ENCODE results near the gene LHFPL2. TPM values are rescaled to one million over a fixed set of nuclear protein-coding genes. Genes with fewer than 3 reads are reported as not detected.

The LHFPL2 gene
- total and polyA plus RNA-seq, 2 of the 4 experiments (the other 2 are of a cell fraction) = 6.5 to 11.3 TPM

DNA sequence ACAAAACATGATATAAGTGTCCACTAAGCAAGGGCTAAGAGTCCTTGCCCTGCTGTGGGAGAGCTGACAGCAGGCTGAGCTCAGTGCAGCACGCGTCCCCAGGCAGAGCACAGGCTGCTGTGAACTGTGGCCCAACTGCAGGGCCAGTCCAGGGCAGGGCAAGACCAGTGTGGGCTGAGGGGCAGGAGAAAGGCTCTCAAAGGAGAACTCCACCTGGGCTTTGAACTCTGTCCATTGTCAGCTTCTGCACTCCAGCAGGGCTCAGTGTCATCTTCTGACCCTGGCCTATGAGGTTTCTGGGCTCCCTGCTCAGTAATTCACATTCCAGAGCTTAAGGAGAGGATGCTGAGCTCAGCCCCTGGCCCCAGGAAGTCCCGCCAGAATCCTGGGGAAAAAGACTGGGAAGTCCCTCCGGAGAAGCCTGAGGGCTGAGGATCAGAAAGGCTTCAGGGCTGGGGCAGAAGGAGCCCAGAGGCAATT is 37.4 kb downstream of the LHFPL2 start:
- Histone ChIP-seq H3K9me1 (ENCODE audit: insufficient read depth, low read length) (peaks cover 19% of the 10 kb centered on the region), H2BK20ac (ENCODE audit: low read depth, low read length) (peak overlapping the region; percentile 20; the same call in 1 of the 2 replicates), H3K79me1 (ENCODE audit: low read depth in 1 of 2, low read length in 2 of 2) (peaks cover 27 to 57% of the 10 kb centered on the region in 2 experiments), H3K4me3 (ENCODE audit: insufficient read depth, low read depth, low read length) (no peak overlapping the region), H3K23ac (ENCODE audit: low read depth, low read length) (peak overlapping the region; percentile 7; the same call in 1 of the 2 replicates), H3K36me3 (ENCODE audit: control insufficient read depth, insufficient read depth, low read length) (peaks cover 9% of the 10 kb centered on the region; the same call in 1 of the 2 replicates), H2BK5ac (ENCODE audit: low read depth, low read length, poor library complexity, severe bottlenecking) (peak overlapping the region; percentile 43), H2AK9ac (replicated peaks; ENCODE audit: low read depth, low read length, poor library complexity) (peak overlapping the region; percentile 16), H3K27ac (ENCODE audit: insufficient read depth, low read length) (peak overlapping the region; percentile 28), H4K5ac (ENCODE audit: low read depth, low read length) (no peak overlapping the region), H3K56ac (ENCODE audit: extremely low read depth, insufficient read depth, low read length) (no peak overlapping the region), H3K14ac (replicated peaks; ENCODE audit: low read depth, low read length) (peak overlapping the region; percentile 56; the same call in 1 of the 2 replicates), H3K27me3 (ENCODE audit: control insufficient read depth, insufficient read depth, low read length) (no peaks in the 10 kb centered on the region), H4K20me1 (ENCODE audit: insufficient read depth, low read length) (peaks cover 16% of the 10 kb centered on the region; the same call in 1 of the 2 replicates), H3K9me3 (ENCODE audit: control insufficient read depth, insufficient read depth, low read length) (no peaks in the 10 kb centered on the region), H2BK15ac (ENCODE audit: low read depth, low read length) (no peak overlapping the region; the same call in 2 of the 3 replicates), H4K8ac (ENCODE audit: low read depth in 2 of 2, low read length in 2 of 2) (peak overlapping the region; percentile 13 to 48; a peak in 2 of 4 replicates), H3K4me1 (ENCODE audit: control insufficient read depth, insufficient read depth, low read length) (peaks cover 23% of the 10 kb centered on the region), H2AFZ (replicated peaks; ENCODE audit: low read length, poor library complexity) (peak overlapping the region; percentile 33), H2AK5ac (ENCODE audit: low read depth, low read length) (peak overlapping the region; percentile 41), H3K18ac (ENCODE audit: low read depth, low read length) (no peak overlapping the region), H3K9ac (ENCODE audit: low read depth, low read length) (peak overlapping the region; percentile 5; the same call in 1 of the 2 replicates), H3K4me2 (ENCODE audit: low read depth, low read length) (no peak overlapping the region), H3K4ac (ENCODE audit: low read depth, low read length) (peak overlapping the region; percentile 4), H4K91ac (ENCODE audit: insufficient read depth, low read depth, low read length) (0 out of 2 replicates have a peak overlapping the region, but pooled peaks have one; percentile 0), H2BK120ac (ENCODE audit: low read depth, low read length) (peak overlapping the region; percentile 36)
- ChIA-PET CTCF (no interaction called here), POLR2A (ENCODE audit: unreplicated experiment) (no interaction called here)
- intact Hi-C loops (cut with micrococcal nuclease) (no loop called here), in situ Hi-C loops (cut with MboI; ENCODE audit: low sequenced_read_pairs) (no loop called here), dilution Hi-C loops (cut with HindIII; ENCODE audit: low sequenced_read_pairs, unreplicated experiment) (no loop called here)
- no peak for TF ChIP-seq MXI1 (IDR thresholded peaks at IDR 0.05; ENCODE audit: borderline replicate concordance, low read depth, low read length)
- TF ChIP-seq MAZ (IDR thresholded peaks at IDR 0.05; ENCODE audit: borderline replicate concordance, low read depth, low read length) = no peak
- TF ChIP-seq, protein P1, sequence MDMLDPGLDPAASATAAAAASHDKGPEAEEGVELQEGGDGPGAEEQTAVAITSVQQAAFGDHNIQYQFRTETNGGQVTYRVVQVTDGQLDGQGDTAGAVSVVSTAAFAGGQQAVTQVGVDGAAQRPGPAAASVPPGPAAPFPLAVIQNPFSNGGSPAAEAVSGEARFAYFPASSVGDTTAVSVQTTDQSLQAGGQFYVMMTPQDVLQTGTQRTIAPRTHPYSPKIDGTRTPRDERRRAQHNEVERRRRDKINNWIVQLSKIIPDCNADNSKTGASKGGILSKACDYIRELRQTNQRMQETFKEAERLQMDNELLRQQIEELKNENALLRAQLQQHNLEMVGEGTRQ (IDR thresholded peaks at IDR 0.05; ENCODE audit: low read depth, low read length) = no peak
- TF ChIP-seq, protein P2, sequence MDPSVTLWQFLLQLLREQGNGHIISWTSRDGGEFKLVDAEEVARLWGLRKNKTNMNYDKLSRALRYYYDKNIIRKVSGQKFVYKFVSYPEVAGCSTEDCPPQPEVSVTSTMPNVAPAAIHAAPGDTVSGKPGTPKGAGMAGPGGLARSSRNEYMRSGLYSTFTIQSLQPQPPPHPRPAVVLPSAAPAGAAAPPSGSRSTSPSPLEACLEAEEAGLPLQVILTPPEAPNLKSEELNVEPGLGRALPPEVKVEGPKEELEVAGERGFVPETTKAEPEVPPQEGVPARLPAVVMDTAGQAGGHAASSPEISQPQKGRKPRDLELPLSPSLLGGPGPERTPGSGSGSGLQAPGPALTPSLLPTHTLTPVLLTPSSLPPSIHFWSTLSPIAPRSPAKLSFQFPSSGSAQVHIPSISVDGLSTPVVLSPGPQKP (IDR thresholded peaks at IDR 0.05; ENCODE audit: borderline replicate concordance, low read depth, low read length) = no peak
- TF ChIP-seq FOS (IDR thresholded peaks at IDR 0.05; ENCODE audit: low read depth, low read length) = no peak
- TF ChIP-seq CEBPB (IDR thresholded peaks at IDR 0.05; ENCODE audit: low read depth, low read length) = no peak
- TF ChIP-seq MAFK (IDR thresholded peaks at IDR 0.05; ENCODE audit: low read depth, low read length) = no peak
- TF ChIP-seq RCOR1 (IDR thresholded peaks at IDR 0.05; ENCODE audit: insufficient replicate concordance, low read length) = no peak
- TF ChIP-seq CHD1 (IDR thresholded peaks at IDR 0.05; ENCODE audit: low read depth, low read length) = no peak
- TF ChIP-seq, protein P3, sequence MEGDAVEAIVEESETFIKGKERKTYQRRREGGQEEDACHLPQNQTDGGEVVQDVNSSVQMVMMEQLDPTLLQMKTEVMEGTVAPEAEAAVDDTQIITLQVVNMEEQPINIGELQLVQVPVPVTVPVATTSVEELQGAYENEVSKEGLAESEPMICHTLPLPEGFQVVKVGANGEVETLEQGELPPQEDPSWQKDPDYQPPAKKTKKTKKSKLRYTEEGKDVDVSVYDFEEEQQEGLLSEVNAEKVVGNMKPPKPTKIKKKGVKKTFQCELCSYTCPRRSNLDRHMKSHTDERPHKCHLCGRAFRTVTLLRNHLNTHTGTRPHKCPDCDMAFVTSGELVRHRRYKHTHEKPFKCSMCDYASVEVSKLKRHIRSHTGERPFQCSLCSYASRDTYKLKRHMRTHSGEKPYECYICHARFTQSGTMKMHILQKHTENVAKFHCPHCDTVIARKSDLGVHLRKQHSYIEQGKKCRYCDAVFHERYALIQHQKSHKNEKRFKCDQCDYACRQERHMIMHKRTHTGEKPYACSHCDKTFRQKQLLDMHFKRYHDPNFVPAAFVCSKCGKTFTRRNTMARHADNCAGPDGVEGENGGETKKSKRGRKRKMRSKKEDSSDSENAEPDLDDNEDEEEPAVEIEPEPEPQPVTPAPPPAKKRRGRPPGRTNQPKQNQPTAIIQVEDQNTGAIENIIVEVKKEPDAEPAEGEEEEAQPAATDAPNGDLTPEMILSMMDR (conservative IDR thresholded peaks at IDR 0.05; ENCODE audit: low read depth, low read length) = no peak
- no TSS peak for BruUV-seq (replicated peaks)
- ATAC-seq (ENCODE audit: low read depth) (peak; percentile 75), DNase-seq (peak; percentile 50)
- WGBS, 2 experiments (ENCODE audit: extremely low coverage in 2 of 2, insufficient read length in 1 of 2) = 80% methylated on average over 2 of the region's 4 CpGs; no CpG with 5 or more reads in 1 of the 2 experiments

All from IMR-90 (cell line).